K562 (cell line): ENCODE data around the gene LST1. TPM values are rescaled to one million over a fixed set of nuclear protein-coding genes. Genes with fewer than 3 reads are reported as not detected.

ENCODE experiments used
- ADNP ChIP-seq: fragments of 200-800 bp; sonication (Bioruptor generic); IDR thresholded peaks from 2 replicates; pipeline ENCODE4 v1.6.1; 2016; ENCODE audit warnings: missing genetic modification characterization, missing compliant biosample characterization
- ARNT ChIP-seq, 2 experiments: fragments of 450-650 bp; IDR thresholded peaks; 2 replicates each; pipeline ENCODE4 v1.6.1; 2016; ENCODE audit warnings: mild to moderate bottlenecking in 1 of 2
- BCOR ChIP-seq: fragments of 450-650 bp; IDR thresholded peaks from 2 replicates; pipeline ENCODE4 v1.6.1; 2016
- CSDE1 ChIP-seq, 2 experiments: fragments of 450-650 bp; IDR thresholded peaks; 2 replicates each; pipeline ENCODE4 v1.6.1; 2016; ENCODE audit warnings: mild to moderate bottlenecking in 1 of 2
- DIDO1 ChIP-seq: fragments of 450-650 bp; IDR thresholded peaks from 2 replicates; pipeline ENCODE4 v1.6.1; 2016; ENCODE audit warnings: low read depth, missing biosample characterization, missing genetic modification characterization
- ELF4 ChIP-seq: fragments of 450-650 bp; formaldehyde crosslinking; IDR thresholded peaks from 2 replicates; pipeline ENCODE4 v1.4.0; 2022; ENCODE audit warnings: missing genetic modification characterization
- HMGN3 ChIP-seq: IDR thresholded peaks from 2 replicates; pipeline ENCODE4 v1.6.1; 2011; ENCODE audit warnings: borderline replicate concordance, low read depth, mild to moderate bottlenecking, mixed read lengths, low read length; ENCODE audit not compliant: insufficient read length; ENCODE audit errors: extremely low read depth
- MTA1 ChIP-seq: fragments of 450-650 bp; IDR thresholded peaks from 2 replicates; pipeline ENCODE4 v1.6.1; 2017; ENCODE audit warnings: borderline replicate concordance
- POLR3A ChIP-seq: IDR thresholded peaks from 2 replicates; pipeline ENCODE4 v1.6.1; 2011; ENCODE audit warnings: borderline replicate concordance, mild to moderate bottlenecking, moderate library complexity; ENCODE audit not compliant: insufficient read length, insufficient read depth; ENCODE audit errors: extremely low read depth
- PREB ChIP-seq: sonication (generic); formaldehyde crosslinking; IDR thresholded peaks from 2 replicates; pipeline ENCODE4 v1.8.1; 2023; ENCODE audit warnings: mild to moderate bottlenecking, missing genetic modification reagents
- SAP30 ChIP-seq: fragments of 200-600 bp; sonication (generic); IDR thresholded peaks from 2 replicates; pipeline ENCODE4 v1.6.1; 2012; ENCODE audit warnings: borderline replicate concordance, low read depth, mild to moderate bottlenecking, moderate library complexity, low read length, control low read depth, inconsistent platforms; ENCODE audit not compliant: insufficient read depth, poor library complexity, severe bottlenecking
- SIN3A ChIP-seq, 2 experiments: fragments of 150-350 bp in 1 of 2; IDR thresholded peaks; 2 replicates each; pipeline ENCODE4 v1.6.1; 2011 to 2016; ENCODE audit warnings: borderline replicate concordance in 2 of 2, low read depth in 2 of 2, low read length in 2 of 2, mild to moderate bottlenecking in 2 of 2, moderate library complexity in 2 of 2; ENCODE audit not compliant: control insufficient read depth in 1 of 2
- ZBTB26 ChIP-seq: fragments of 450-650 bp; formaldehyde crosslinking; IDR thresholded peaks from 2 replicates; pipeline ENCODE4 v1.4.0; 2022; ENCODE audit warnings: missing genetic modification characterization
- ZFP36 ChIP-seq: fragments of 150-350 bp; IDR thresholded peaks from 2 replicates; pipeline ENCODE4 v1.6.1; 2018; ENCODE audit warnings: low read length, low read depth; ENCODE audit not compliant: partially characterized antibody
- ZFX ChIP-seq: sonication (generic); formaldehyde crosslinking; IDR thresholded peaks from 2 replicates; pipeline ENCODE4 v1.8.0; 2022; ENCODE audit warnings: mild to moderate bottlenecking, missing genetic modification reagents, moderate library complexity
- ZNF316 ChIP-seq: fragments of 450-650 bp; IDR thresholded peaks from 2 replicates; pipeline ENCODE4 v1.6.1; 2016
- ZNF766 ChIP-seq: fragments of 200-800 bp; sonication (Bioruptor generic); conservative IDR thresholded peaks from 2 replicates; pipeline ENCODE4 v1.6.1; 2016; ENCODE audit warnings: missing genetic modification characterization, missing compliant biosample characterization
- polyA plus RNA-seq, 8 experiments: library from polyadenylated mRNA; depleted of rRNA in 4 of 8; stranded (reverse) in 5 of 8; unstranded in 3 of 8; fragments of >200 nt; fragmentation: Nextera tagmentation in 2 of 8; fragmentation: Illumina TruSeq in 1 of 8; extraction: Ambion mirVana in 2 of 8; extraction: Trizol in 1 of 8; gene quantifications; 2 replicates each; pipeline versions ENCODE4 v1.2.1 to v1.2.3, GENCODE V29; 2011 to 2014; ENCODE audit warnings: inconsistent platforms in 1 of 8, missing spikeins in 1 of 8
- total RNA-seq, 7 experiments: library from RNA; depleted of rRNA in 6 of 7; stranded (reverse); fragments of >200 nt in 6 of 7; fragmentation: Illumina TruSeq in 2 of 7; extraction: Trizol in 2 of 7; gene quantifications; 2 replicates each; pipeline versions ENCODE4 v1.2.1 to v1.2.3, GENCODE V29; 2011 to 2021; ENCODE audit warnings: low replicate concordance in 1 of 7
- TF ChIP-seq, protein P1 (sequence below): IDR thresholded peaks from 2 replicates; pipeline ENCODE4 v1.6.1; 2016; ENCODE audit warnings: missing genetic modification characterization, missing compliant biosample characterization
- TF ChIP-seq, protein P2 (sequence below): fragments of 250-450 bp; sonication (Bioruptor Pico); IDR thresholded peaks from 2 replicates; pipeline ENCODE4 v1.8.0; 2022; ENCODE audit warnings: moderate library complexity, mild to moderate bottlenecking, inconsistent platforms
- TF ChIP-seq, protein P3 (sequence below): sonication (generic); formaldehyde crosslinking; IDR thresholded peaks from 2 replicates; pipeline ENCODE4 v1.8.0; 2022; ENCODE audit warnings: missing genetic modification reagents, mild to moderate bottlenecking, borderline replicate concordance

Gene LST1
- total and polyA plus RNA-seq, 9 of the 15 experiments (the other 6 are each of a cell fraction or from before 2014, with no cell fraction given), result 0.82 to 7.8 (median 1.7) TPM

GRCh38 chr6:31621320-31621939 lies 35.4 kb downstream of the LST1 start (continued):
- 0 out of 2 replicates have a peak, but pooled peaks have one; percentile 18 for TF ChIP-seq ZBTB26 (CRISPR knock-in tag)
- no peak for TF ChIP-seq ZFP36
- TF ChIP-seq, protein P1, sequence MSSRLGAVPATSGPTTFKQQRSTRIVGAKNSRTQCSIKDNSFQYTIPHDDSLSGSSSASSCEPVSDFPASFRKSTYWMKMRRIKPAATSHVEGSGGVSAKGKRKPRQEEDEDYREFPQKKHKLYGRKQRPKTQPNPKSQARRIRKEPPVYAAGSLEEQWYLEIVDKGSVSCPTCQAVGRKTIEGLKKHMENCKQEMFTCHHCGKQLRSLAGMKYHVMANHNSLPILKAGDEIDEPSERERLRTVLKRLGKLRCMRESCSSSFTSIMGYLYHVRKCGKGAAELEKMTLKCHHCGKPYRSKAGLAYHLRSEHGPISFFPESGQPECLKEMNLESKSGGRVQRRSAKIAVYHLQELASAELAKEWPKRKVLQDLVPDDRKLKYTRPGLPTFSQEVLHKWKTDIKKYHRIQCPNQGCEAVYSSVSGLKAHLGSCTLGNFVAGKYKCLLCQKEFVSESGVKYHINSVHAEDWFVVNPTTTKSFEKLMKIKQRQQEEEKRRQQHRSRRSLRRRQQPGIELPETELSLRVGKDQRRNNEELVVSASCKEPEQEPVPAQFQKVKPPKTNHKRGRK, result peak; percentile 94
- TF ChIP-seq ZNF316, result no peak
- TF ChIP-seq, protein P2, sequence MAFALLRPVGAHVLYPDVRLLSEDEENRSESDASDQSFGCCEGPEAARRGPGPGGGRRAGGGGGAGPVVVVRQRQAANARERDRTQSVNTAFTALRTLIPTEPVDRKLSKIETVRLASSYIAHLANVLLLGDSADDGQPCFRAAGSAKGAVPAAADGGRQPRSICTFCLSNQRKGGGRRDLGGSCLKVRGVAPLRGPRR (CRISPR knock-in tag), result no peak
- TF ChIP-seq, protein P3, sequence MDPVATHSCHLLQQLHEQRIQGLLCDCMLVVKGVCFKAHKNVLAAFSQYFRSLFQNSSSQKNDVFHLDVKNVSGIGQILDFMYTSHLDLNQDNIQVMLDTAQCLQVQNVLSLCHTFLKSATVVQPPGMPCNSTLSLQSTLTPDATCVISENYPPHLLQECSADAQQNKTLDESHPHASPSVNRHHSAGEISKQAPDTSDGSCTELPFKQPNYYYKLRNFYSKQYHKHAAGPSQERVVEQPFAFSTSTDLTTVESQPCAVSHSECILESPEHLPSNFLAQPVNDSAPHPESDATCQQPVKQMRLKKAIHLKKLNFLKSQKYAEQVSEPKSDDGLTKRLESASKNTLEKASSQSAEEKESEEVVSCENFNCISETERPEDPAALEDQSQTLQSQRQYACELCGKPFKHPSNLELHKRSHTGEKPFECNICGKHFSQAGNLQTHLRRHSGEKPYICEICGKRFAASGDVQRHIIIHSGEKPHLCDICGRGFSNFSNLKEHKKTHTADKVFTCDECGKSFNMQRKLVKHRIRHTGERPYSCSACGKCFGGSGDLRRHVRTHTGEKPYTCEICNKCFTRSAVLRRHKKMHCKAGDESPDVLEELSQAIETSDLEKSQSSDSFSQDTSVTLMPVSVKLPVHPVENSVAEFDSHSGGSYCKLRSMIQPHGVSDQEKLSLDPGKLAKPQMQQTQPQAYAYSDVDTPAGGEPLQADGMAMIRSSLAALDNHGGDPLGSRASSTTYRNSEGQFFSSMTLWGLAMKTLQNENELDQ (CRISPR knock-in tag), result no peak
- no peak for TF ChIP-seq POLR3A
- TF ChIP-seq ELF4, result peak; percentile 66; the same call in 1 of the 2 replicates
- peak; percentile 50 for TF ChIP-seq SAP30
- peak in 1 of 2 experiments; percentile 56; a peak in 3 of 4 replicates for TF ChIP-seq ARNT (IDR thresholded peaks at IDR 0.05)
- peak in 1 of 2 experiments; percentile 39; a peak in 1 of 4 replicates for TF ChIP-seq CSDE1 (IDR thresholded peaks at IDR 0.05)
- TF ChIP-seq MTA1, result peak; percentile 78; the same call in 1 of the 2 replicates
- 0 out of 4 replicates have a peak, but pooled peaks of 1 of the 2 experiments have one; percentile 48 for TF ChIP-seq SIN3A (IDR thresholded peaks at IDR 0.05; ENCODE audit: borderline replicate concordance in 2 of 2, control insufficient read depth in 1 of 2, low read depth in 2 of 2, low read length in 2 of 2)
- TF ChIP-seq ZNF766 (CRISPR knock-in tag), result no peak
- no peak for TF ChIP-seq HMGN3
- no peak for TF ChIP-seq PREB (CRISPR knock-in tag)
- no peak for TF ChIP-seq ZFX (CRISPR knock-in tag)
- no peak for TF ChIP-seq ADNP (tag)
- 0 out of 2 replicates have a peak, but pooled peaks have one; percentile 30 for TF ChIP-seq BCOR
- no peak for TF ChIP-seq DIDO1
